NCI-H526 treated with DMSO at 0.1 percent for 48 hours (cell line): ENCODE data around the gene ZFP91.
A peak's percentile ranks its signal among the peaks of the same experiment; 100 is the strongest.

Experiments
- DNase-seq: peaks from one replicate; lab custom pipeline; 2025; lab: John Stamatoyannopoulos, UW

Gene ZFP91

DNA sequence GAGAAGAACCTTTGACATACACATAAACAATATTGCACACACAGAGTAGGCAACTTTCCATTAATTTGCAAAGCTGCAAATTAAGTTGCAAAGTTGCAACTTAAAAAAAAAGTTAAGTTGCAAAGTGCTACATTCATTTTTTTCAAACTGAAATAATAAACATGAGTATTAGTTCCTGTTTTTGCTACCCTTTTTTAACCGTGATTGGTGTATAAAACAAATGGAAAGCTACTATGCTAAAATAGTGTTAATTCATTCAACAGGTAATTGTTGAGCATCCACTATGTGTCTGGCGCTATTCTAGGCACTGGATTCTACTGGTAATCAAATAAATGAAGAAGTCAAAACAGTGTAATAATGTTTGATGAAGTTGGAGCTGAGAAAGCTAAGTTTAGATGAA, 8.1 kb downstream of the ZFP91 start:
- DNase-seq: no peak

DNA sequence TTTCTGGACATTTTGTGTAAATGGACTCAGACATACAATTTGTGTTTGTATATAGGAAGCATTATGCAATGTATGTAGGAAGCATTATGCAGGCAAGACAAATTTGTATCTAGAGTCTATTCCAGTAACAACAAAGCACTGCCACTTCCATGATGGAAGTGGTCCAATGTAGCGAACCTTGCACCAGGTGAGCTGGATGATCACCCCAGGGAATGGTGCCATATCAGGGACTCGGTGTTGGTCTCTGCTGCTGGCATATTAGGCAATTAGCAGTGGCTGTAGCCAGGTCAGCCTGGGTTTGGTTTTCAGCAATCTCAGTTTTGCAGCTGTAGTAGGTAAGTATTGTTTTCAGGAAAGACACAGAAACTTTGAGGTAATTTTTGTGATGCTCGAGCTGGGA, 12.8 kb downstream of the ZFP91 start:
- no peak for DNase-seq

DNA sequence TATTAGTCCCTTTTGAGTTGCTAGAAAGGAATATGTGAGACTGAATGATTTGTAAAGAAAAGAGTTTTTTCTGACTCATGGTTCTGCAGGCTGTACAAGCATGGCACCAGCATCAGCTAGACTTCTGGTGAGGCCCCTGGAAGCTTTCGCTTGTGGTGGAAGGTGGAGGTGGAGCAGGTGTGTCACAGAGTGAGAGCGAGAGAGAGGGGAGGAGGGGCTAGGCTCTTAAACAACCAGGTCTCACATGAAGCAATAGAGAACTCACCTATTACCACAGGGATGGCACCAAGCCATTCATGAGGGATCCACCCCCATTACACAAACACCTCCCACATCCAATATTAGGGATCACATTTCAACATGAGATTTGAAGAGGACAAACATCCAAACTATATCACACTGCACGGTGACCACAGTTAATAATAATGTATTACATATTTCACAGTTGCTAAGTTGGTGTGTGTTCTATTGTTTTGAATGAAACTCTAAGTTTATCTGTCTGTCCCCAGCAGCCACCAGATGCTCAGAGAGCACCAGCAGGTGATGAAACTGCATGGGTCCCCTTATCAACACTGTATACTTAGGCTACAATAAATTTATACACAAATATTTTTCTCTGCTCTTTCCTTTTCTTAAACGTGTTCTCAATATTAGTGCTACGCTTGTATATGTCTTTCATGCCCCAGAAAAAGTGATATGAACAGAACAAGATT, 14.1 kb downstream of the ZFP91 start:
- DNase-seq: no peak

DNA sequence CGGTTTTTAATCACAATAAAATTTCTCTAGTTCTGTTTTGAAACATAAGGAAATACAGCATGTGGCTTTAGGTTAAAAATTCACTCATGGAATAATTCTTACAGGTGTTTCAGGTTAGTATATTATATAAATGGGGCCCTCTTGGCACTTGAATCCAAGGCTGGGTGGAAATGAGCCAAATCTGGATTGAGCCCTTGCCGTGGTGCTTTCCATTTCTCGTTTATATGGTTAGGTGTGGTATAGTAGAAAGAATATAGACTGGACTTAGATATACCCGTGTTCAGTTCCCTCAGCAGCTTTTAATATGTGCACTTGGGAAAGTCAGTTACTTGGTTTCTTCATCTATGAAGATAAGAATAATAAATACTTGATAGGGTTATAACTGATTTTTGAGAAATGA, 16.0 kb downstream of the ZFP91 start:
- no peak for DNase-seq

DNA sequence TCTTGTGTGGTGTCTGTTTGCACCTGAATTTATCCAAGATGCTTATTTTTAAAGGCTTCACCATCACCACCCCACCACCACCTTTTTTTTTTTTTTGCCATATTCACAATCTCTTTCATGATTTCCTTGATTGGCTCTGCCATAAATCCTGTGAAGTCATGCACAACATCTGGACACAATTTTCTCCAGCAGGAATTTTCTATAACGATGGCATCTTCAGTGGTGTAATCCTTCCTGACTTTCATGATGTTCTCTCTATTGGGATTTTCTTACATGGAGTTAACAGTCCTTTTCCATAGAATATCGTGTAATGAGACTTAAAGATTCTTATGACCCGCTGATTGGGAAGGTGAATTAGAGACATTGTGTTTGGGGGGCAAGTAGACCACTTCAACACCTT, 17.8 kb downstream of the ZFP91 start:
- no peak for DNase-seq

DNA sequence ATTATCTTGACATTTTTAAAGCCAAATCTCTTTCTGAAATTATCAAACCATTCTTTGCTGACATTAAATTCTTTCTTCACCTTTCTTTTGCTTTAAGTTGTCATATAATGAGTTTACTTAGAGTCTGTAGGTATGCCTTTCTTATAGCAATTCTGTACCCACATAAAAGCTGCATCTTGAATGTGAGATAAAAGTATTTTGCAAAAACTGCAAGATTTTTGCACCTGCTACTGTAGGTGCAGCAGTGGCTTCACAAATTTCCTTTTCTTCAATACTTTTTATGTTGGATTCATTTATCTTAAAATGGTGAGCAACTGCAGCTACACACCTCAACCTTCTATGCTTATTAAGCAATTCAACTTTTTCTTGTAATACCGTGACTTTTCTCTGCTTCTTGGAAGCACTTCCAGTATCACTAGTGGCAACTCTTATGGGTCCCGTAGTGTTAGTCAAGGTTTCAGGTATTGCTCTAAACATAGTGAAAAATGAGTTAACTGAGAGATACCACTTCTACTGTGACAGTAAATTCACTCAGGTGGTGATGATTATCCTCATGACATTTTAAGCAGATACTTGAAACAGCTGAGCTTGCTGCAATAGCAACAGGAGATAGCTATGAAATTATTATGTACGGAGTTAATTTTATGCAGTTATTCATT, 18.8 kb downstream of the ZFP91 start:
- DNase-seq: no peak

DNA sequence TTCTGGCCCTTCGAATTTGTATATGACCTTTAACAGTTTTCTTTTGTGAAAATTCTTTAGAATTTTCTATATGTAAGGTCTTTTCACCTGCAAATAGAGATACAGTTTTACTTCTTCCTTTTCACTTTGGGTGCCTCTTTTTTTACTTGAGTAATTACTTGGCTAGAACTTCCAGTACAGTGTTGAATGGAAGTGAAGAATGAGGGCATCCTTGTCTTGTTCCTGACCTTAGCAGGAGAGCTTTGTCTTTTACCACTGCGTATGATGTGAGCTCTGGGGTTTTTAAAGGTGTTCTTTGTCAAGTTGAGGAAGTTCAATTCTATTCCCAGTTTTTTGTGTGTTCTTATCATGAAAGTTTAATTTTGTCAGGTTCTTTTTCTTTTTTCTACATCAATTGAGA, 21.6 kb downstream of the ZFP91 start:
- no peak for DNase-seq

DNA sequence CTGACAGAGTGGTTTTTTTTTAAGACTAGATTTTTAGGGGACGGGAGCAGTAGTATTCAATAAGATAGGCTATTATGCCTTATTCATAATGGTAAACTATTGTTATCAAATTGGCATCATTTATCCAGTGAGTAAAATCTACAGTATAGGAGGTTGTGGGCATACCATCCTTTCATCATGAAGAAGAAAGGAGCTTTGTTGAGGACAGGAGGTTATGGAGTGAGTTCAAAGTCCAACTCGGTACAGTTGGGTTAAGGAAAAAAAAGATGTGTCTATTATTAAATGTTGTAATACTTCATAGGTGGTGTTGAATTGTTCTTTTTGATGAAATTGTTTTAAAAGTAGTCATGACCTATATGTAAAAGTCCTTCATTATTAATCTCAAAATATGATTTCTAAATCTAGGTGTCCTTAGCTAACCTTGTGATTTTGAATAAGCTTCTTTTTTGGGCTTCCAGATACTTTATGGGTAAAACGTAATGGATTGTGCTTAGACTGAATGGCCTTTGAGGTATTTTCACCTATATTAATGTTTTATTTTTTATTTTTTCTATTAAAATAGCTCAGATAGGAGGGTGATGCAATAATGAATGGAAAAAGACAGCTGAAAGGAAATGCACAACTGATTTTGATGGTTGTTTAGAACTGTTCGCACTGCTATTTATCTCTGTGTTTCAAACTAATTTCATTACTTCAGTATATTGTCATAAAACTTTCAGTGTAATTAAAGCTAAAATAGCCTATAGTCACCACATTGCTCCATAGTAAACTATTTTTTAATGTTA, 28.3 kb downstream of the ZFP91 start:
- no peak for DNase-seq

DNA sequence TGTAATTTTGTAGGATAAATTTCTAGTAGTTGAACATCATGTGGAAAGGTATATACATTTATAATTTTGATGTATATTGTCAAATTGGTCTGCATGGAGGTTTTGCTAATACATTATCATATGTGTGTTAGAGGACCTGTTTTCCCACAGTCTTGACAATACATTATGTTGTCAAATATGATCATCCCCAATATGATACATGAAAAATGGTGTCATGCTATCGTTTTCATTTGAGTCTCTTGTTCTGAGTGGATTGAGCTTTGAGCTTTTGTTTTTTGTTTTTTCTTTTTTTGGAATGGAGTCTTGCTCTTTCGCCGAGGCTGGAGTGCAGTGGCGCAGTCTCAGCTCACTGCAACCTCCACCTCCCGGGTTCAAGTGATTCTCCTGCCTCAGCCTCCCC, 29.5 kb downstream of the ZFP91 start:
- DNase-seq: no peak

DNA sequence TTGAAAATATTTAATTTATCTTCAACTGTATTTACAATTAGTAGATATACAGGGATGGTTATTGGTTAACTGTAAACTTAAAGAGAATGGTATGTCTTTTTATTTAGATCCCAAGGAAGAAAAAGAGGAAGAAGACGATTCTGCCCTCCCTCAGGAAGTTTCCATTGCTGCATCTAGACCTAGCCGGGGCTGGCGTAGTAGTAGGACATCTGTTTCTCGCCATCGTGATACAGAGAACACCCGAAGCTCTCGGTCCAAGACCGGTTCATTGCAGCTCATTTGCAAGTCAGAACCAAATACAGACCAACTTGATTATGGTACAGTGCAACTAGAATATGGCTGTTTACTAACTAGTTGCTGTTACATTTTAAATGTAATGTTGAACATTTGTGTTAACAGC, 30.9 kb downstream of the ZFP91 start:
- no peak for DNase-seq

DNA sequence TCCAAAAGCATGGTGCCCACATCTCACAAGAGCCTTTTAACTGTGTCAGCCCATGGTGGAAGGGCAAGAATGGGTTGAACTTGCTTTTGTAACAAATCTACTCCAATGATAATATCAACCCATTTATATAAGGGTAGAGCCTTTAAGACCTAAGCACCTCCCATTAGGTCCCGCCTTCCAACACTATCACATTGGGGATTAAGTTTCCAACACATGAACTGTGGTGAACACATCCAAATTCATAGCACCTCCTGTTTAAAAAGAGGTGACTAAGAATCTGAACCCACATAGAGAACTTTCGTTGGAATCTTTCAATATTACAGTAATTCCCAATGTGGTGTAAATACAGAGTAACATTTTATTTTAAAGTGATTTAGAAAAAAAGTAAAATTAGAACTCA, 34.4 kb downstream of the ZFP91 start:
- DNase-seq: no peak

DNA sequence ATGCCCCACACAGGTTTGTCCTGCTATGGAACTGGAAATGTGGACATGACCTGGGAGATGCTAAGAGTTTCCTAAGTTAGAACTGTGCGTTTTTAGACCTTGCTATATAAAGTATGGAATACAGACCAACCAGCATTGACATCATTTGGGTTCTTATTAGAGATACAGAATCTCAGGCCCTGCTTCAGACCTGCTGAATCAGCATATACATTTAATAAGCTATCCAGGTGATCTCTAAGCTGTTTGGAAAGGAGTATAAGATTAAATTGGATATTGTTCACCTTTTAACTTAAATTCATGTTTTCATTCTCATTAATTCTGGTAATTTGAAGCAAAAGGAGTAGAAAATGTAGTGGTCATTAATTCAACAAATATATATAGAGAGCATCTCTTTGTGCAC, 36.7 kb downstream of the ZFP91 start:
- DNase-seq: no peak

DNA sequence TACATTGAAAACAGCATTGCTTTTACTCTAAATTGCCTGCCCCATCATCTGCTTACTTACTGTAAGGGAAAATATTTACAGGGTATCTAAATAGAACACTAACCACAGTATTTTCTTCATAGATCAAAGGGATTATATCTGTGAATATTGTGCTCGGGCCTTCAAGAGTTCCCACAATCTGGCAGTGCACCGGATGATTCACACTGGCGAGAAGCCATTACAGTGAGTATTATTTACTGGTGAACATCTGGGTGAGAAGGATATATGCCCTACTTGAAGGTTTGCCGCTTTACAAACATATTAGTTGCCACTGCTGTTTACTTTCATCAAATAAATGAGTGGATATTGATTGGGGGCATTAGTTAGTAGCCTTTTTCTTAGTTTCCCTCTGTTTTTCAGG, 37.7 kb downstream of the ZFP91 start:
- no peak for DNase-seq

DNA sequence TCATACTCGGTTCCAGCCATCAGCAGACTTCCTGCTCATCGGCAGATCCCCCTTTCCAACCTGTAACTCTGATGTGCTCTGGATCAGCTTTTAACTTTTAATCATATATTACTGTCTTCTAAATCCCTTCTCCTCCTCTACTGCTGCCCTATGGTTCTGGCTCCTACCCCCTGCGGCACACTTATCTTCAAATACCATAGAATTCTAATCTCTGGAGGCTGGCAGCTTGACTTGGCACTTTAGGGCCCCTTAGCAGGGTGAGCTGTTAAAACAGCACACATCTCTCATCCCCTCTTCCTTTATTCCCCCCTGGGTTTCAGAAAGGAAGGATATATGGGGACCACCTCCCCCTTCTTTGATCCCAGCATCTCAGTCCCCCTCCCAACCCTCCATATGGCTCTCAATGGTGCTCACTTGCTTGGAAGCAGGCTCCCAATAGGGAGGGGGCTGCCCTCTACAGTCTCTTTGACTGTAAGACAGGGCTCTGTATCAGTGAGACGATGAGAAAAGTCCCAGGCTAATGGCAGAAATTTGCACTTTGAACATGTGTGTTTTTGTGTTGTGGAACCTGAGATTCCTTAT, 39.2 kb downstream of the ZFP91 start:
- no peak for DNase-seq

DNA sequence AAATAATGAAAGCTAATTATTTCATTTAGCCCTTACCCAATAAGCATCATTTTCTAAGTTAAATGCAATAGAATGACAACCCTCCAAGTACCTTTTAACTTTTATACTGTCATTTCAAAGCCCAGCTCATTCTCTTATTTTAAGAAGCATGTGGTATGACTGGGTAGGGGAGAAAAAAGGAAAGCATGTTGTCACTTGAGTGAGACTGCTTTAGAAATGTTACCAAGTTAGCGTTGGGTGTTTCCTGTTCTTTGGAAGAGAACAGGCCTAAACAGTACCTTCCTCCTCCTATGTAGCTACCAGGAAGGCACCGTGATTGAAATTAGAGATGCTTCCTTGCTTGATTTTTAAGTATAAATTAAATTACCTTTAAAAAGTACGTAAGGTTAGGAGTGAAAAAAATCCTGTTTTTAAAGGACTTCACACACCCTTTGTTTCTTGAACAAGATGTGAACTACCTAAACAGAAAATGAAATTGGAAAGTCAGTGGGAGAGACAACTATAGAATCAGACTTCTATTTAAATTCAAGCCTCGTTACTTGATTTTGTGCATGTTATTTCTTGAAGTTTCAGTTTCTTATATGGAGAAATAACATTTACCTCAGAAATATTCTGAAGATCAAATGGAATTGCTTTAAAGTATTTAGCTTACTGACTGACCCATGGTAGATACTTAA, 42.9 kb downstream of the ZFP91 start:
- DNase-seq: no peak

DNA sequence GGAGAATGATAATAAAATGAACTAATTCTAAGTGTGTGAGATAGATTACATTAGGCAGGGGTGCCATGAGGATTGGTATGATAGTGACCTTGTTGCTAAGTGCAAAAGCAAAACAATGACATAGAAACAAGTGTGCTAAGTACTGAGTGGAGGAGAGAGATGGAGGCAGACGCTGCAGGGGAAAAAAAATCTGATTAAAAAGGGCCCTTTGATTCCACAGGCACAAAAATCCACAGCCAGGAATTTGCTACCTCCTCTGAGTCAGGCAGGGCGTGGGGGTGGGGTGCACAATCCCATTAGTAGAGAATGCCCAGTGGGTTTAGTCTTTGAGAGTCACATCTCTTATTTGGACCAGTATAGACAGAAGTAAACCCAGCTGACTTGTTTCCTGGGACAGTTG, 43.5 kb downstream of the ZFP91 start, which contains the start of gene CNTF:
TSS of gene CNTF (plus strand) at position 322 of the 400 bp plus-strand sequence. CDS start 88 bp downstream, outside the sequence.
- DNase-seq: no peak

DNA sequence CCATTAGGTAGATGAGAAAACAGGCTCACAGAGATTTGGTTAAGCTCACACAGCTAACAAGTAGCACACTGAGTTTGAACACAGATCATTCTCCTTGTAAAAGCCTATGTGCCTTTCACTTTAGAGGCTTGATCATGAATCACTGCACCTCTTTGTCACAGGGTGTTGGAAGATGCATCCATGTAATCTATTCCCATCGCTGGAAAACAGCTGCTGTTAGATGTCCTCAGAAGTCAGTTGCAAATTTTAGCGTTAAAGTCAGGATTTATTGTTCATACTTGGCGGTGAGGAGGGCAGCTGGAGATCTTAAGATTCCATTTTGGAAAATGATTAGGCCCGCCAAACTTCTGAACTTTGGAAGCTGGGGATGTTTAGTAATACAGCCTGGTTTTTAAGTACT, 46.2 kb downstream of the ZFP91 start:
- DNase-seq: no peak

DNA sequence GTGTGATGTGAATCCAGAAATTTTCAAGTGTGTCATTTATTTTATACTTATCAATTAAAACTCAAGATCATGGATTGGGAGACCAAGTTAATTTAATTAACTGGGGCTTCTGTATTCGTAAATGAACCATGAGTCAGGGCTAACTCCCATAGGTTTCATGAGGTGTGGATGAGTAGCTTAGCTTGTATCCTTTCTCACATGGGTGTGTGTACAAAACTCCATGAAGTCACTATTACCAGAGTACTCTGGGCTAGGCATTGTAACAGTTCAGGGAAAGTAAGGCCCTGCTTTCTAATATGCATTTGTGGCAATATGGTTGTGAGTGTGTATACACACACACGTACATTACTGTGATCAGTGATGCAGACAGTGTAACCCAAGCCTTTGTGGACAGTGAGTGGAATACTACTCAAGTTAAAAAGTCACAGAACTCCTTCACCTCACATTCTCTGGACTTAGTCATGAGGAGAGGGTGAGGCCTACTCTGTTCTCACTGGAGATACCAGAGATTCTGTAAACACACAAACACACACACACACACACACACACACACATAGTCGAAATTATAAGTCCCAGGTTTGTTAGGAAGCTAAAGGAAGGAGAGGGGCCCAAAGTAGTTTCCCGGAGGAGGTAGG, 47.1 kb downstream of the ZFP91 start:
- no peak for DNase-seq

DNA sequence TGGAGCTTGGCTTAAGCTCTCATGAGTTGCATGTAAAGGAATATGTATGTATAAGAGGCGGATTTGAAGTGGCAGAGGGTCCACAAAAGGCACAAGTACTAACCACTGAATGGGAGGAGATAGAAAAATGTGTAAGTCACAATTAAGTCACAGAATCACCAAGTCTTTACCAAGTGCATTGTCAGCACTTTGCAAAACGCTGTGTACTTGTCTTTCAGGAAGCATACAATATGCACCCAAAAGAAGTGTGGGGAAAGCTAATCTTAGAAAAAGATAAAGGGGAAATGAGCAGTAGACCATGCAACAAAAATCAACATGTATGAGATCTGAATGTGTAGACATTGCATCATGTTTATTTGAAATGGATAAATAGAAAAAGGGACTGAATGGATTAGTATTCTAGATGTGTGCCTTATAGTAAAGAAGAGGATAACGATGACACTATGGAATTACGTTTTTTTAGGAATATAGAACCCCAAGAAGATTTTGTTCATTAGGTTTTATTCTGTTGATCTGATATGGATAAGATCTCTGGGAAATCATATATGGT, 48.1 kb downstream of the ZFP91 start:
- no peak for DNase-seq

DNA sequence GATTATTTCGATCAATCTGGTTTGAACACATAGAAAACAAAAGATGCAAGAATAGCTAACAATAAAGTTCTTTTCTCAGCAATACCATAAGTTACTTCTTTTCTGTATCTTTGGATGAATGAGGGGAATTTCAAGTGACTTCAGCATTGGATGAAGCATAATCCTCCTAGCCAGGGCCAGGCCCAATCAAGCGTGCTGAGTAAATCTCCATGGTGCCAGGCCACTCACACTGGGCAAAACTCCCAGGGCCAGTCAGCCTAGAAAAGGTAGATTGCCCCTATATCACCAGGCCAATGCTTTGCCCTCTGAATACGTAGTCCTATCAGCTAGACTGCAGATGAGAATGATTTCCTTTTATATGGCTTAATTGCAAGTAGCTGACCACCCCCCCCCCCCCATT, 49.6 kb downstream of the ZFP91 start:
- no peak for DNase-seq

DNA sequence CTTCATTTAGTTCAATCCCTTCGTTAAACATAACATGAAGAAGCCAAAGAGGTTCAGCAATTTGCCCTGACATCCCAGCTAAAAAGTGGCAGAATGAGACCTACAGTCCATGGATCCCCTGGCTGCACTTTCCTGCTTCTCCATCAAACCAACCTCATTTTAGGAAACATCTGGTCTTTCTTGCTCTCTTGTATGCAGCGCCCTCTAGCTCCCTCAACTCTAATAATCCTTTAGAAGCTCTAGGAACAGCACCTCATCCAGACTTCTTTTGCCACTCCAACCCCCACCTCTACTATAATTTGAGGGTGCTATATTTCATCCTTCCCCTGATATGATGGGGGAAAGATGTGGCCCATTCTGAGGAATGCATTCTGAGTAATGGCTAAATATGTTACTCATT, 51.0 kb downstream of the ZFP91 start:
- DNase-seq: peak; percentile 33
